Breast epithelium (tissue), 4 donors: ENCODE data around the gene RAX. TPM values are rescaled to one million over a fixed set of nuclear protein-coding genes. Genes with fewer than 3 reads are reported as not detected.

Experiments
- DNase-seq, 2 donors: peaks; one replicate each; pipeline ENCODE4 v3.0.0-alpha.2; 2019; ENCODE audit warnings: low spot score in 2 of 2
- H3K27ac ChIP-seq, 2 donors: fragments of 200-600 bp; sonication (generic) in 1 of 2; one replicate each; pipeline ENCODE4 v1.5.1; 2016 to 2019; ENCODE audit warnings: mild to moderate bottlenecking in 1 of 2
- H3K27me3 ChIP-seq, 2 donors: fragments of 200-600 bp; sonication (generic) in 1 of 2; one replicate each; pipeline versions ENCODE4 v1.5.1 to v1.6.0; 2017 to 2019; ENCODE audit warnings: control low read depth in 1 of 2, mild to moderate bottlenecking in 1 of 2
- H3K36me3 ChIP-seq: fragments of 200-600 bp; one replicate; pipeline ENCODE4 v1.5.1; 2019
- H3K4me1 ChIP-seq, 2 donors: fragments of 200-600 bp; sonication (generic); one replicate each; pipeline ENCODE4 v1.5.1; 2016 to 2019; ENCODE audit warnings: control low read depth in 1 of 2
- H3K4me3 ChIP-seq, 3 donors: fragments of 200-600 bp; sonication (generic); 1 replicate in 2 of 3; 2 replicates in 1 of 3; pipeline ENCODE4 v1.5.1; 2016 to 2019; ENCODE audit warnings: mild to moderate bottlenecking in 3 of 3, moderate library complexity in 2 of 3
- H3K9me3 ChIP-seq, 2 donors: fragments of 200-600 bp; sonication (generic) in 1 of 2; one replicate each; pipeline ENCODE4 v1.5.1; 2016 to 2019; ENCODE audit warnings: control low read depth in 1 of 2
- POLR2A ChIP-seq: fragments of 450-650 bp; IDR thresholded peaks from one replicate; pipeline ENCODE4 v1.6.1; 2016; ENCODE audit warnings: antibody characterized with exemption, mild to moderate bottlenecking, moderate library complexity
- POLR2AphosphoS5 ChIP-seq, 3 donors: sonication (generic); formaldehyde crosslinking; IDR thresholded peaks; one replicate each; pipeline ENCODE4 v1.6.1; 2017; ENCODE audit warnings: antibody characterized with exemption in 3 of 3
- intact Hi-C: fragments of 100-400 bp; cut with DNase I; formaldehyde crosslinking; loops from one replicate; pipeline ENCODE4 v1.15.1; 2023; ENCODE audit warnings: low total_unique reads
- total RNA-seq, 3 donors: library from RNA; depleted of rRNA; stranded (reverse); fragments of >200 nt; gene quantifications; one replicate each; pipeline ENCODE4 v1.1.0, GENCODE V29; 2016
- TF ChIP-seq, protein P1 (sequence below), 3 donors: fragments of 450-650 bp; IDR thresholded peaks; one replicate each; pipeline ENCODE4 v1.5.1; 2016 to 2017; ENCODE audit warnings: antibody characterized with exemption in 3 of 3, mild to moderate bottlenecking in 3 of 3, moderate library complexity in 3 of 3

The RAX gene
- total RNA-seq, 3 donors from 2014 or later: not detected

DNA sequence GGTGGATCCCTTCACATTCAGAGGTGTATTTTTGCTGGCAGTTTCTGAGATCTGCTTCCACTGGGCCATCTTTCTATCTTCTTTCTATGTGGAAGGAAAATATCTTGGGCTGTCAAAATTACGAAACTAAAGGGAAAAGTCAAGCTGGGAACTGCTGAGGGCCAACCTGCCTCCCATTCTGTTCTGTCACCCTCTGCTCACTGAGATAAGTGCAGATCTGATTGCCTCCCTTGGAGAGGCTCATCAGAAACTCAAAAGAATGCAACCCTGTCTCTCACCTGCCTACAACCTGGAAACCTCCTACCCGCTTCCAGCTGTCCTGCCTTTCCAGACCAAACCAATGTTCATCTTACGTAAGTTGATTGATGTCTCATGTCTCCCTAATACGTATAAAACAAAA, 26.5 kb downstream of the RAX start:
- Histone ChIP-seq H3K36me3 (no peaks in the 10 kb centered on the region), H3K9me3 (no peaks in the 10 kb centered on the region), H3K27ac (no peak overlapping the region), H3K27me3 (peaks cover 0 to 4% of the 10 kb centered on the region in 2 donors), H3K4me3 (no peak overlapping the region), H3K4me1 (no peaks in the 10 kb centered on the region)
- TF ChIP-seq, protein P1, sequence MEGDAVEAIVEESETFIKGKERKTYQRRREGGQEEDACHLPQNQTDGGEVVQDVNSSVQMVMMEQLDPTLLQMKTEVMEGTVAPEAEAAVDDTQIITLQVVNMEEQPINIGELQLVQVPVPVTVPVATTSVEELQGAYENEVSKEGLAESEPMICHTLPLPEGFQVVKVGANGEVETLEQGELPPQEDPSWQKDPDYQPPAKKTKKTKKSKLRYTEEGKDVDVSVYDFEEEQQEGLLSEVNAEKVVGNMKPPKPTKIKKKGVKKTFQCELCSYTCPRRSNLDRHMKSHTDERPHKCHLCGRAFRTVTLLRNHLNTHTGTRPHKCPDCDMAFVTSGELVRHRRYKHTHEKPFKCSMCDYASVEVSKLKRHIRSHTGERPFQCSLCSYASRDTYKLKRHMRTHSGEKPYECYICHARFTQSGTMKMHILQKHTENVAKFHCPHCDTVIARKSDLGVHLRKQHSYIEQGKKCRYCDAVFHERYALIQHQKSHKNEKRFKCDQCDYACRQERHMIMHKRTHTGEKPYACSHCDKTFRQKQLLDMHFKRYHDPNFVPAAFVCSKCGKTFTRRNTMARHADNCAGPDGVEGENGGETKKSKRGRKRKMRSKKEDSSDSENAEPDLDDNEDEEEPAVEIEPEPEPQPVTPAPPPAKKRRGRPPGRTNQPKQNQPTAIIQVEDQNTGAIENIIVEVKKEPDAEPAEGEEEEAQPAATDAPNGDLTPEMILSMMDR (IDR thresholded peaks at IDR 0.05): no peak
- TF ChIP-seq POLR2A (no peak), POLR2AphosphoS5 (IDR thresholded peaks at IDR 0.05) (no peak)
- intact Hi-C loops: no loop called here
- DNase-seq: no peak

DNA sequence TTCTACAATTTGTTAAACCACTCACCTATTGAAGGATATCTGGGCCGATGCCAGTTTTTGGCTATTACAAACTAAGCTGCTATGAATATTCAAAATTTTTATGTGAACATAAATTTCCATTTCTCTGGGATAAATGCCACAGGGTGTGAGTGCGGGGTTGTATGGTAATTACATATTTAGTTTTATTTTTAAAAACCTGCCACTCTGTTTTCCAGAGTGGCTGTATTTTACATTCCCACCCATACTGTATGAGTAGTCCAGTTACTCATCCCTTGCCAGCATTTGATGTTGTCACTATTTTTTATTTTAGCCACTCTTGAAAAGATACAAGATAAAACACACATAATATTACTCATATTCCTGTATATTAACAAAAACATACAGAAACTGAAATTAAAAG, 30.3 kb downstream of the RAX start:
- H3K27me3 ChIP-seq: peaks cover 0 to 4% of the 10 kb centered on the region in 2 donors
- H3K4me3 ChIP-seq: no peak overlapping the region
- no peak for DNase-seq
- intact Hi-C loops: no loop called here
- no peak overlapping the region for H3K27ac ChIP-seq
- H3K4me1 ChIP-seq: no peaks in the 10 kb centered on the region
- H3K9me3 ChIP-seq: no peaks in the 10 kb centered on the region
- no peaks in the 10 kb centered on the region for H3K36me3 ChIP-seq
- TF ChIP-seq, protein P1 (IDR thresholded peaks at IDR 0.05): no peak
- TF ChIP-seq POLR2AphosphoS5 (IDR thresholded peaks at IDR 0.05) (no peak), POLR2A (no peak)

DNA sequence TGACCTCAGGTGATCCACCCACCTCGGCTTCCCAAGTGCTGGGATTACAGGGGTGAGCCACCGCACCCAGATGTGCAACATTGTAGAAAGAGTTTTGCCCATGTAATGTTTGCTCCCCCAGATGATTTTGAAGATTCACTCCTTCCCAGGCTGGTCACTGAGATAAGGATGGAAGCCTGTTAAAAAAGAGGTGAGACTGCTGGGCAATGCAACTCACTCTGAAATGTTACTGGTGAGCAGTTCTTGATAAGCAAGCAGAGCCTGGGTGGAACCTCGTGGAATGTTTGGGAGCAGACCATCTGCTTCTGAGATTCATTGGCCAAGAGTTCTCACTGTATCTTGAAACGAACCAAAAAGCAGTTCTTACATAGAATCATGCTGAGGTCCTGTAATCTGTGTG, 33.6 kb downstream of the RAX start:
- Histone ChIP-seq H3K36me3 (no peaks in the 10 kb centered on the region), H3K9me3 (no peaks in the 10 kb centered on the region), H3K4me3 (no peak overlapping the region), H3K27me3 (no peaks in the 10 kb centered on the region), H3K27ac (no peak overlapping the region), H3K4me1 (no peaks in the 10 kb centered on the region)
- intact Hi-C loops: no loop called here
- no peak for DNase-seq
- TF ChIP-seq, protein P1 (IDR thresholded peaks at IDR 0.05): no peak
- TF ChIP-seq POLR2AphosphoS5 (IDR thresholded peaks at IDR 0.05): no peak
- TF ChIP-seq POLR2A: no peak

DNA sequence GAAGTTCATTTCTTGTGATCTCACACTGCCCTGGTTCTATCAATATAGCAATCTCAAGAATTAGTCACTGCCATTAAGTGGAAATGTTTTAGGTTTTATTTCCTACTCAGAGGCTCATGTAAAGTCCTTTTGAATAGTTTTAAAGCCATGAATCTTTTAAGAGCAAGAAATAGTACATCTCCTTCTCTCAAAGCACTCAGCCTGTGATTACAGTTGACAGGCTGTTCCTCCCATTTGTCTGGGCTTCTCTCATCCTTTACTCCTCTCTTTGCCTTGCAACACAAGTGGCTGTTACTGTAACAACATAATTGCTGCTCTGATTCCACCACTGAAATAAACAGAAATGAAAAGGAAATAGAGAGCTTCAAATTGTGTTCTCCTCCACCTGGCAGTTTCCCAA, 34.9 kb downstream of the RAX start:
- no peaks in the 10 kb centered on the region for H3K36me3 ChIP-seq
- no peaks in the 10 kb centered on the region for H3K27me3 ChIP-seq
- TF ChIP-seq POLR2A (no peak), POLR2AphosphoS5 (IDR thresholded peaks at IDR 0.05) (no peak)
- TF ChIP-seq, protein P1 (IDR thresholded peaks at IDR 0.05): no peak
- no peaks in the 10 kb centered on the region for H3K4me1 ChIP-seq
- H3K27ac ChIP-seq: no peak overlapping the region
- intact Hi-C loops: no loop called here
- no peak overlapping the region for H3K4me3 ChIP-seq
- no peak for DNase-seq
- H3K9me3 ChIP-seq: no peaks in the 10 kb centered on the region

DNA sequence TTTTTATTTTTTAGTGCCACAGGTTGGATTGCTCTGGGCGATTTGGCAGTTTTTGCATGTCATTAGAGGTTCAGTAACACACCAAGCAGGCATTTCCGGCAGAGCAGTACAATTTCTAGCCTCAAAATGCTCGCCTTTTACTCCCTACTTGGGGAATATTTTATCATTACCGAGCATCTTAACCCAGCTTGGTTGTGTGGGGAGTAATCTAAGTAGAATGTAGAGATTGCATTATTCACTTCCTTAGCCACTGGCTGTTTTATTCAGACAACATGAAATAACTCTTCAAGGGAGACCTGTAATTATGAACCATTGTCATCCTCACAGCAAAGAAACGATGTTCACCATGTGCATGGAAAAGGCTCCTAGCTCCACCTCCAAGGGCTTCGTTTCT, 40.2 kb downstream of the RAX start:
- H3K4me3 ChIP-seq: no peak overlapping the region
- intact Hi-C loops: no loop called here

More for the DNA sequence above, 40.2 kb downstream of the RAX start:
- no peaks in the 10 kb centered on the region for H3K27me3 ChIP-seq
- TF ChIP-seq POLR2AphosphoS5 (IDR thresholded peaks at IDR 0.05): no peak
- TF ChIP-seq, protein P1 (IDR thresholded peaks at IDR 0.05): no peak
- no peak for TF ChIP-seq POLR2A
- no peaks in the 10 kb centered on the region for H3K9me3 ChIP-seq
- no peak for DNase-seq
- no peaks in the 10 kb centered on the region for H3K36me3 ChIP-seq
- no peak overlapping the region for H3K27ac ChIP-seq
- H3K4me1 ChIP-seq: peaks cover 0 to 6% of the 10 kb centered on the region in 2 donors
